ENCODE measurements around the gene PHLDB2. TPM values are rescaled to one million over a fixed set of nuclear protein-coding genes. Genes with fewer than 3 reads are reported as not detected.

PHLDB2 gene
- total and polyA plus RNA-seq, 2 of the 4 experiments (the other 2 are of a cell fraction), result 10.6 to 28.7 TPM

DNA sequence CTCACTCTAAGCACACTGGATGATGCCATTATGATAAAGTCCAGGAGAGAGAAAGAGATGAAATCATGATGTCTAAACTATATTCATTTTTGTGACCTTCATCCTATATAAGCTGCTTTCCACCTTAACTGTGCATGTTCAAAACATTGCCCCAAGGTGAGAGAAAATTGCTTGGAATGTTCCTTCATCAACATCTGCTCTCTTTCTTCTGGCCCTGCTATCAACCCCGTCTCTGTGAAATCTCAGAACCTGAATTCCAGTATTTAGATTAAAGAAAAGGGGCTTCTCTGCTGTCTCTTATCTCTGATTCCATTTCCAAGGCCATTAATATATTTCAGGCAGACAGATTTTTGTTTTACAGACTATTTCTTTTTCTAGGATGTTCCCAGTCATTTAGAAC is 47.3 kb upstream of the PHLDB2 start:
- ATAC-seq (ENCODE audit: low read depth) (no peak), DNase-seq (peak; percentile 26)
- Histone ChIP-seq H2AK5ac (ENCODE audit: low read depth, low read length) (no peak overlapping the region), H2AK9ac (replicated peaks; ENCODE audit: low read depth, low read length, poor library complexity) (no peak overlapping the region), H3K4me2 (ENCODE audit: low read depth, low read length) (no peak overlapping the region), H3K9me3 (ENCODE audit: control insufficient read depth, insufficient read depth, low read length) (no peaks in the 10 kb centered on the region), H2BK120ac (ENCODE audit: low read depth, low read length) (peak overlapping the region; percentile 9; the same call in 1 of the 2 replicates), H3K14ac (replicated peaks; ENCODE audit: low read depth, low read length) (0 out of 2 replicates have a peak overlapping the region, but pooled peaks have one; percentile 29), H3K36me3 (ENCODE audit: control insufficient read depth, insufficient read depth, low read length) (no peaks in the 10 kb centered on the region), H2BK15ac (ENCODE audit: low read depth, low read length) (peak overlapping the region; percentile 83; the same call in 1 of the 3 replicates), H4K8ac (ENCODE audit: low read depth in 2 of 2, low read length in 2 of 2) (peak overlapping the region in 1 of 2 experiments; percentile 49; a peak in 2 of 4 replicates), H2BK20ac (ENCODE audit: low read depth, low read length) (no peak overlapping the region), H3K27me3 (ENCODE audit: control insufficient read depth, insufficient read depth, low read length) (no peaks in the 10 kb centered on the region), H3K56ac (ENCODE audit: extremely low read depth, insufficient read depth, low read length) (no peak overlapping the region), H3K27ac (ENCODE audit: insufficient read depth, low read length) (no peak overlapping the region), H3K9ac (ENCODE audit: low read depth, low read length) (no peak overlapping the region), H2BK5ac (ENCODE audit: low read depth, low read length, poor library complexity, severe bottlenecking) (peak overlapping the region; percentile 31), H3K18ac (ENCODE audit: low read depth, low read length) (peak overlapping the region; percentile 11; the same call in 1 of the 2 replicates), H4K5ac (ENCODE audit: low read depth, low read length) (no peak overlapping the region), H3K9me1 (ENCODE audit: insufficient read depth, low read length) (peaks cover 6% of the 10 kb centered on the region), H3K4me3 (ENCODE audit: insufficient read depth, low read depth, low read length) (no peak overlapping the region), H3K79me1 (ENCODE audit: low read depth in 1 of 2, low read length in 2 of 2) (no peaks in the 10 kb centered on the region), H3K23ac (ENCODE audit: low read depth, low read length) (no peak overlapping the region), H4K91ac (ENCODE audit: insufficient read depth, low read depth, low read length) (no peak overlapping the region), H3K4me1 (ENCODE audit: control insufficient read depth, insufficient read depth, low read length) (peaks cover 10% of the 10 kb centered on the region), H4K20me1 (ENCODE audit: insufficient read depth, low read length) (no peaks in the 10 kb centered on the region), H2AFZ (replicated peaks; ENCODE audit: low read length, poor library complexity) (no peak overlapping the region), H3K4ac (ENCODE audit: low read depth, low read length) (peak overlapping the region; percentile 1; the same call in 1 of the 2 replicates)
- in situ Hi-C loops (cut with MboI; ENCODE audit: low sequenced_read_pairs), result no loop called here
- BruUV-seq (replicated peaks), result no TSS peak
- ChIA-PET POLR2A (ENCODE audit: unreplicated experiment) (no interaction called here), CTCF (interaction anchor here (1.0 to 1.6 kb wide), 3 partner anchors 10 to 49 kb away, joined by 3 to 4 read pairs (median 3); no protein-coding TSS in a partner anchor)
- TF ChIP-seq NFE2L2 (IDR thresholded peaks at IDR 0.05; ENCODE audit: low read depth, low read length) (no peak), CEBPB (IDR thresholded peaks at IDR 0.05; ENCODE audit: low read depth, low read length) (no peak), MAZ (IDR thresholded peaks at IDR 0.05; ENCODE audit: borderline replicate concordance, low read depth, low read length) (no peak), MAFK (IDR thresholded peaks at IDR 0.05; ENCODE audit: low read depth, low read length) (no peak)
- WGBS, 2 experiments (ENCODE audit: extremely low coverage in 2 of 2, insufficient read length in 1 of 2), result no CpG with 5 or more reads among the region's 1 CpG
- dilution Hi-C loops (cut with HindIII; ENCODE audit: low sequenced_read_pairs, unreplicated experiment), result no loop called here
- intact Hi-C loops (cut with micrococcal nuclease), result loop anchor here (5.0 kb wide), 1 partner anchor 35 kb away; no protein-coding TSS in a partner anchor

Data from IMR-90 (cell line).